Measurements from ENCODE around the gene BLOC1S1.

The BLOC1S1 gene

DNA sequence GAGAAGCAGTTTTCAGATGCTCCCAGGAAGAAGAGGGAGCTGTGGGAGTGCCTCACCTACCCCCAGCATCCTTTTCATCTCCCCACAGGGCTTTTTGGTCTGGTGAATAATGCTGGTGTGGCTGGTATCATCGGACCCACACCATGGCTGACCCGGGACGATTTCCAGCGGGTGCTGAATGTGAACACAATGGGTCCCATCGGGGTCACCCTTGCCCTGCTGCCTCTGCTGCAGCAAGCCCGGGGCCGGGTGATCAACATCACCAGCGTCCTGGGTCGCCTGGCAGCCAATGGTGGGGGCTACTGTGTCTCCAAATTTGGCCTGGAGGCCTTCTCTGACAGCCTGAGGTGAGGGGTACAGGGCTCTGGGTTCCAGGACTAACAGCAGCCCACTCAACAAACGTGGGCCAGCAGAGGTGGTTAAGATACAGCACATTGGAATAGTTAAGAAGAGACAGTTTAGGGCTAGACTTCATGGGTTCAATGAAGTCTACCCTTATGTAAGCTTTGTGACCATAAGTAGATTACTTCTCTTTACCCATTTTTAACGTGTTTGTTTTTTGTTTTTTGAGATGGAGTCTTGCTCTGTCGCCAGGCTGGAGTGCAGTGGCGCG, 5.9 kb downstream of the BLOC1S1 start:
- peaks cover 0 to 1% of the 10 kb centered on the region in 2 donors for H3K9me3 ChIP-seq (replicated peaks in 1 of 2; ENCODE audit: control insufficient read depth in 2 of 2, insufficient read depth in 1 of 2, low read depth in 1 of 2, low read length in 2 of 2)
- H3K9ac ChIP-seq (ENCODE audit: low read depth, low read length, poor library complexity), result no peak overlapping the region
- no peak overlapping the region for H3K4ac ChIP-seq (ENCODE audit: low read length)
- H3K23ac ChIP-seq (ENCODE audit: low read depth, low read length, poor library complexity), result peak overlapping the region; percentile 46
- no peak overlapping the region for H2AFZ ChIP-seq (ENCODE audit: low read length)
- H2BK120ac ChIP-seq (ENCODE audit: low read depth, low read length), result no peak overlapping the region
- no peak overlapping the region for H3K4me2 ChIP-seq (ENCODE audit: insufficient read depth, low read length, poor library complexity, severe bottlenecking)
- H2BK15ac ChIP-seq (ENCODE audit: low read length), result no peak overlapping the region
- DNase-seq (ENCODE audit: low spot score), result no peak
- no peak overlapping the region for H4K91ac ChIP-seq (ENCODE audit: low read depth, low read length, poor library complexity)
- H3K27me3 ChIP-seq (ENCODE audit: control insufficient read depth in 3 of 3, insufficient read depth in 3 of 3, low read depth in 1 of 3, low read length in 3 of 3), result no peaks in the 10 kb centered on the region
- H3K18ac ChIP-seq (ENCODE audit: low read length), result no peak overlapping the region
- no peak overlapping the region for H3K4me3 ChIP-seq (ENCODE audit: low read length in 2 of 2)
- H3K79me1 ChIP-seq (ENCODE audit: low read depth, low read length), result peaks cover 9% of the 10 kb centered on the region
- H3K27ac ChIP-seq (replicated peaks; ENCODE audit: low read length), result no peak overlapping the region
- H3K36me3 ChIP-seq (replicated peaks in 1 of 2; ENCODE audit: control insufficient read depth in 2 of 2, insufficient read depth in 2 of 2, low read length in 2 of 2), result peaks cover 29 to 66% of the 10 kb centered on the region in 2 donors
- no CpG with 5 or more reads among the region's 14 CpGs for whole genome bisulfite sequencing, 2 donors (ENCODE audit: extremely low coverage in 2 of 2, insufficient read length in 2 of 2, insufficient replicate concordance in 1 of 2)
- no peak overlapping the region for H2BK12ac ChIP-seq (ENCODE audit: low read length)
- no peak overlapping the region for H2AK5ac ChIP-seq (ENCODE audit: low read depth, low read length)
- H2BK5ac ChIP-seq (ENCODE audit: low read length), result no peak overlapping the region
- H3K4me1 ChIP-seq (ENCODE audit: control insufficient read depth in 2 of 2, insufficient read depth in 1 of 2, low read depth in 1 of 2, low read length in 2 of 2), result peaks cover 27 to 28% of the 10 kb centered on the region in 2 donors
- H4K8ac ChIP-seq (ENCODE audit: low read depth, low read length), result no peak overlapping the region
- no peak overlapping the region for H3K14ac ChIP-seq (ENCODE audit: low read length)

DNA sequence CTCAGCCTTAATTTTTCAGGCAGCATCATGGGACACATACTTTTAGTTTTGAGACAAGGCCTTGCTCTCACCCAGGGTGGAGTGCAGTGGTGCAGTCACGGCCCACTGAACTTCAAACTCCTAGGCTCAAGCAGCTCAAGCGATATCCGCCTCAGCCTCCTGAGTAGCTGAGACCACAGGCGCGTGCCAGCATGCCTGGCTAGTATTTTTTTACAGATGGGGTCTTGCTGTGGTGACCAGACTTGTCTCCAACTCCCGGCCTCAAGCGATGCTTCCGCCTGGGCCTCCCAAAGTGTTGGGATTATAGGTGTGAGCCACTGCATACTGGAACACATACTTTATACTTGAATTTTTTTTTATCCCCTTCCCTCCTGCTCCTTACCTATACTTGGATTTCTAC, 7.1 kb downstream of the BLOC1S1 start:
- Histone ChIP-seq H3K27me3 (ENCODE audit: control insufficient read depth in 3 of 3, insufficient read depth in 3 of 3, low read depth in 1 of 3, low read length in 3 of 3) (no peaks in the 10 kb centered on the region), H3K23ac (ENCODE audit: low read depth, low read length, poor library complexity) (no peak overlapping the region), H2BK15ac (ENCODE audit: low read length) (no peak overlapping the region), H4K91ac (ENCODE audit: low read depth, low read length, poor library complexity) (no peak overlapping the region), H3K4me2 (ENCODE audit: insufficient read depth, low read length, poor library complexity, severe bottlenecking) (no peak overlapping the region), H3K9ac (ENCODE audit: low read depth, low read length, poor library complexity) (no peak overlapping the region), H3K4ac (ENCODE audit: low read length) (no peak overlapping the region), H3K4me1 (ENCODE audit: control insufficient read depth in 2 of 2, insufficient read depth in 1 of 2, low read depth in 1 of 2, low read length in 2 of 2) (peaks cover 23 to 27% of the 10 kb centered on the region in 2 donors), H2BK5ac (ENCODE audit: low read length) (no peak overlapping the region), H2BK120ac (ENCODE audit: low read depth, low read length) (no peak overlapping the region), H3K36me3 (replicated peaks in 1 of 2; ENCODE audit: control insufficient read depth in 2 of 2, insufficient read depth in 2 of 2, low read length in 2 of 2) (peaks cover 32 to 73% of the 10 kb centered on the region in 2 donors), H2BK12ac (ENCODE audit: low read length) (no peak overlapping the region), H4K8ac (ENCODE audit: low read depth, low read length) (no peak overlapping the region), H3K18ac (ENCODE audit: low read length) (no peak overlapping the region), H2AFZ (ENCODE audit: low read length) (no peak overlapping the region), H3K79me1 (ENCODE audit: low read depth, low read length) (peaks cover 12% of the 10 kb centered on the region), H3K14ac (ENCODE audit: low read length) (no peak overlapping the region), H2AK5ac (ENCODE audit: low read depth, low read length) (no peak overlapping the region), H3K9me3 (replicated peaks in 1 of 2; ENCODE audit: control insufficient read depth in 2 of 2, insufficient read depth in 1 of 2, low read depth in 1 of 2, low read length in 2 of 2) (peaks cover 0 to 1% of the 10 kb centered on the region in 2 donors), H3K4me3 (ENCODE audit: low read length in 2 of 2) (no peak overlapping the region), H3K27ac (replicated peaks; ENCODE audit: low read length) (no peak overlapping the region)
- no CpG with 5 or more reads among the region's 8 CpGs for WGBS, 2 donors (ENCODE audit: extremely low coverage in 2 of 2, insufficient read length in 2 of 2, insufficient replicate concordance in 1 of 2)
- DNase-seq (ENCODE audit: low spot score), result no peak

DNA sequence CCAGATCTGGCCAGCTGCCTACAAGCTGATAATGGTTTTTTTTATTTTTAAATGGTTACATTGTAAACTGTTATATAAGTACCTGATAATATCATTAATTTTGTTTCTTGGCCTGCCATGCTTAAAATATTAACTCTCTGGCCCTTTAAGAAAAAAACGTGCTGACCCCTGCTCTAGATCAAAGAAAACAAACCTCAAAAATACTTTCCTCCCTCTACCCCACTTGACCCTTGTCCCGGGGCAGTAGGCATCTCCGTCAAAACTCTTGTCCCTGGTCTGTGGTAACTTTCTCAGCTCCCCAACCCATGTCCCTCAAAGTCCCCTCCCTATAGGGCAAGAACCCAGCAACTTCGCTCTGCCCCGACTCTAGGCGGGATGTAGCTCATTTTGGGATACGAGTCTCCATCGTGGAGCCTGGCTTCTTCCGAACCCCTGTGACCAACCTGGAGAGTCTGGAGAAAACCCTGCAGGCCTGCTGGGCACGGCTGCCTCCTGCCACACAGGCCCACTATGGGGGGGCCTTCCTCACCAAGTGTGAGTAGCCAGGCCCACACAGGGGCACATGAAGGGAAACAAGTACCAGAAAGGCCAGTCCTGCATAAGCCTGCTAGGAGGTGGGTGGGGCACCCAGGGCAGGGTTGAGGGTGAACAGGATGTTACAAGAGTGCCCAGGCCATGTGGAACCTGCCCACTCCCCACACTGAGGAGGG, 7.8 kb downstream of the BLOC1S1 start:
- no peak overlapping the region for H4K91ac ChIP-seq (ENCODE audit: low read depth, low read length, poor library complexity)
- no peak overlapping the region for H3K4me2 ChIP-seq (ENCODE audit: insufficient read depth, low read length, poor library complexity, severe bottlenecking)
- no peak overlapping the region for H2BK120ac ChIP-seq (ENCODE audit: low read depth, low read length)
- no peak overlapping the region for H3K14ac ChIP-seq (ENCODE audit: low read length)
- H3K4me3 ChIP-seq (ENCODE audit: low read length in 2 of 2), result no peak overlapping the region
- H3K9me3 ChIP-seq (replicated peaks in 1 of 2; ENCODE audit: control insufficient read depth in 2 of 2, insufficient read depth in 1 of 2, low read depth in 1 of 2, low read length in 2 of 2), result peaks cover 0 to 1% of the 10 kb centered on the region in 2 donors
- H3K36me3 ChIP-seq (replicated peaks in 1 of 2; ENCODE audit: control insufficient read depth in 2 of 2, insufficient read depth in 2 of 2, low read length in 2 of 2), result peaks cover 32 to 73% of the 10 kb centered on the region in 2 donors
- no peak overlapping the region for H2BK5ac ChIP-seq (ENCODE audit: low read length)
- H3K23ac ChIP-seq (ENCODE audit: low read depth, low read length, poor library complexity), result peak overlapping the region; percentile 47
- H3K18ac ChIP-seq (ENCODE audit: low read length), result no peak overlapping the region
- no peaks in the 10 kb centered on the region for H3K27me3 ChIP-seq (ENCODE audit: control insufficient read depth in 3 of 3, insufficient read depth in 3 of 3, low read depth in 1 of 3, low read length in 3 of 3)
- no peak overlapping the region for H3K9ac ChIP-seq (ENCODE audit: low read depth, low read length, poor library complexity)
- DNase-seq (ENCODE audit: low spot score), result no peak
- no CpG with 5 or more reads among the region's 10 CpGs for WGBS, 2 donors (ENCODE audit: extremely low coverage in 2 of 2, insufficient read length in 2 of 2, insufficient replicate concordance in 1 of 2)
- H2AK5ac ChIP-seq (ENCODE audit: low read depth, low read length), result peak overlapping the region; percentile 39
- H4K8ac ChIP-seq (ENCODE audit: low read depth, low read length), result no peak overlapping the region
- peaks cover 18 to 20% of the 10 kb centered on the region in 2 donors for H3K4me1 ChIP-seq (ENCODE audit: control insufficient read depth in 2 of 2, insufficient read depth in 1 of 2, low read depth in 1 of 2, low read length in 2 of 2)
- no peak overlapping the region for H2BK12ac ChIP-seq (ENCODE audit: low read length)
- H3K79me1 ChIP-seq (ENCODE audit: low read depth, low read length), result peaks cover 15% of the 10 kb centered on the region
- H3K27ac ChIP-seq (replicated peaks; ENCODE audit: low read length), result no peak overlapping the region
- H2BK15ac ChIP-seq (ENCODE audit: low read length), result no peak overlapping the region
- no peak overlapping the region for H2AFZ ChIP-seq (ENCODE audit: low read length)
- H3K4ac ChIP-seq (ENCODE audit: low read length), result no peak overlapping the region

DNA sequence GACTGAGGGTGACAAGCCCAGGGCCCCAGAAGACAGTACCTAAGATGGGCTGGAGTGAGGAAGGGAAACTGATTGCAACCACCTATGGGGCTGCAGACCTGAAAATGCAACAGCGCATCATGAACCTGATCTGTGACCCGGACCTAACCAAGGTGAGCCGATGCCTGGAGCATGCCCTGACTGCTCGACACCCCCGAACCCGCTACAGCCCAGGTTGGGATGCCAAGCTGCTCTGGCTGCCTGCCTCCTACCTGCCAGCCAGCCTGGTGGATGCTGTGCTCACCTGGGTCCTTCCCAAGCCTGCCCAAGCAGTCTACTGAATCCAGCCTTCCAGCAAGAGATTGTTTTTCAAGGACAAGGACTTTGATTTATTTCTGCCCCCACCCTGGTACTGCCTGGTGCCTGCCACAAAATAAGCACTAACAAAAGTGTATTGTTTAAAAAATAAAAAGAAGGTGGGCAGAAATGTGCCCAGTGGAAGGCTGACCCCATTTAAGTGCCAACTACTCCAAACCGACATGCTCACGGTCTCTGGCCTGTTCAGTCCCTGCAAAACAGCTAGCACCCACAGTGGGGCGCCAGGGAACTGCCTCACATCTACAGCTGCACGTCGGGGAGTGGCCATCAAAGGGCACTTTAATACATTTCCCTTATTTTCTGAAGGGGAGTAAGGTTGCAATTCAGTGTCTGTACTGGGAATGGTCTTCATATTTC, 8.5 kb downstream of the BLOC1S1 start:
- no peak overlapping the region for H3K4me3 ChIP-seq (ENCODE audit: low read length in 2 of 2)
- no peak for DNase-seq (ENCODE audit: low spot score)
- no peak overlapping the region for H3K4me2 ChIP-seq (ENCODE audit: insufficient read depth, low read length, poor library complexity, severe bottlenecking)
- H3K4me1 ChIP-seq (ENCODE audit: control insufficient read depth in 2 of 2, insufficient read depth in 1 of 2, low read depth in 1 of 2, low read length in 2 of 2), result peaks cover 11 to 14% of the 10 kb centered on the region in 2 donors
- H3K9me3 ChIP-seq (replicated peaks in 1 of 2; ENCODE audit: control insufficient read depth in 2 of 2, insufficient read depth in 1 of 2, low read depth in 1 of 2, low read length in 2 of 2), result peaks cover 0 to 1% of the 10 kb centered on the region in 2 donors
- H2AFZ ChIP-seq (ENCODE audit: low read length), result no peak overlapping the region
- no peak overlapping the region for H3K9ac ChIP-seq (ENCODE audit: low read depth, low read length, poor library complexity)
- no CpG with 5 or more reads among the region's 11 CpGs for WGBS, 2 donors (ENCODE audit: extremely low coverage in 2 of 2, insufficient read length in 2 of 2, insufficient replicate concordance in 1 of 2)
- no peak overlapping the region for H3K27ac ChIP-seq (replicated peaks; ENCODE audit: low read length)
- H2BK12ac ChIP-seq (ENCODE audit: low read length), result no peak overlapping the region
- peak overlapping the region; percentile 47 for H3K23ac ChIP-seq (ENCODE audit: low read depth, low read length, poor library complexity)
- no peak overlapping the region for H4K8ac ChIP-seq (ENCODE audit: low read depth, low read length)
- no peak overlapping the region for H3K18ac ChIP-seq (ENCODE audit: low read length)
- H2BK5ac ChIP-seq (ENCODE audit: low read length), result no peak overlapping the region
- no peak overlapping the region for H4K91ac ChIP-seq (ENCODE audit: low read depth, low read length, poor library complexity)
- H3K79me1 ChIP-seq (ENCODE audit: low read depth, low read length), result peaks cover 15% of the 10 kb centered on the region
- no peak overlapping the region for H3K14ac ChIP-seq (ENCODE audit: low read length)
- H3K36me3 ChIP-seq (replicated peaks in 1 of 2; ENCODE audit: control insufficient read depth in 2 of 2, insufficient read depth in 2 of 2, low read length in 2 of 2), result peaks cover 32 to 68% of the 10 kb centered on the region in 2 donors
- H2BK120ac ChIP-seq (ENCODE audit: low read depth, low read length), result no peak overlapping the region
- peak overlapping the region; percentile 39 for H2AK5ac ChIP-seq (ENCODE audit: low read depth, low read length)
- H2BK15ac ChIP-seq (ENCODE audit: low read length), result no peak overlapping the region
- H3K27me3 ChIP-seq (ENCODE audit: control insufficient read depth in 3 of 3, insufficient read depth in 3 of 3, low read depth in 1 of 3, low read length in 3 of 3), result no peaks in the 10 kb centered on the region
- no peak overlapping the region for H3K4ac ChIP-seq (ENCODE audit: low read length)
